ENCODE results near the gene CACNA1C. TPM values are rescaled to one million over a fixed set of nuclear protein-coding genes. Genes with fewer than 3 reads are reported as not detected.
"Not testable (repeated sequence)": the region's sequence is repeated elsewhere in the genome, so short reads cannot be mapped to it uniquely, and the experiment has no call there.

The CACNA1C gene
- polyA plus RNA-seq, 4 donors = 0.67 to 2.5 (median 2.0) TPM

GRCh38 chr12:2680676-2681039 lies 627.9 kb downstream of the CACNA1C start:
- 85 to 90% (median 86%) methylated on average over 3 of the region's 3 CpGs for WGBS, 3 donors
- H3K9me3 ChIP-seq (ENCODE audit: control insufficient read depth in 2 of 2, insufficient read depth in 1 of 2, low read depth in 1 of 2, low read length in 1 of 2) = no peaks in the 10 kb centered on the region
- no peaks in the 10 kb centered on the region for H3K27me3 ChIP-seq (ENCODE audit: control insufficient read depth in 3 of 3, insufficient read depth in 3 of 3, low read length in 3 of 3)
- H3K4me1 ChIP-seq (ENCODE audit: control insufficient read depth in 3 of 3, insufficient read depth in 2 of 3, low read depth in 1 of 3, low read length in 2 of 3) = no peaks in the 10 kb centered on the region
- DNase-seq (no peak), FAIRE-seq (no peak)
- H3K36me3 ChIP-seq (ENCODE audit: control insufficient read depth in 3 of 3, insufficient read depth in 2 of 3, low read depth in 1 of 3, low read length in 3 of 3) = peaks cover 0 to 3% (median 0%) of the 10 kb centered on the region in 3 donors
- no peak overlapping the region for H3K4me3 ChIP-seq (ENCODE audit: low read depth in 1 of 3, low read length in 3 of 3)
- no peak overlapping the region for H3K27ac ChIP-seq (ENCODE audit: low read depth in 1 of 3, low read length in 2 of 3)

- WGBS, 3 donors = 67 to 72% (median 71%) methylated on average over 12 of the region's 12 CpGs
- Histone ChIP-seq H3K36me3 (ENCODE audit: control insufficient read depth in 3 of 3, insufficient read depth in 2 of 3, low read depth in 1 of 3, low read length in 3 of 3) (peaks cover 0 to 3% (median 0%) of the 10 kb centered on the region in 3 donors), H3K4me3 (ENCODE audit: low read depth in 1 of 3, low read length in 3 of 3) (no peak overlapping the region), H3K27me3 (ENCODE audit: control insufficient read depth in 3 of 3, insufficient read depth in 3 of 3, low read length in 3 of 3) (no peaks in the 10 kb centered on the region), H3K27ac (ENCODE audit: low read depth in 1 of 3, low read length in 2 of 3) (no peak overlapping the region), H3K9me3 (ENCODE audit: control insufficient read depth in 2 of 2, insufficient read depth in 1 of 2, low read depth in 1 of 2, low read length in 1 of 2) (no peaks in the 10 kb centered on the region), H3K4me1 (ENCODE audit: control insufficient read depth in 3 of 3, insufficient read depth in 2 of 3, low read depth in 1 of 3, low read length in 2 of 3) (no peaks in the 10 kb centered on the region)
- FAIRE-seq = no peak
- DNase-seq = no peak
Observed at GRCh38 chr12:2681450-2682205, 628.8 kb downstream of the CACNA1C start.

GRCh38 chr12:2682296-2683251 lies 629.8 kb downstream of the CACNA1C start:
- 29 to 54% (median 53%) methylated on average over 10 of the region's 10 CpGs for WGBS, 3 donors
- FAIRE-seq = no peak
- no peaks in the 10 kb centered on the region for H3K4me1 ChIP-seq (ENCODE audit: control insufficient read depth in 3 of 3, insufficient read depth in 2 of 3, low read depth in 1 of 3, low read length in 2 of 3)
- peak; percentile 30 to 33 for DNase-seq
- no peaks in the 10 kb centered on the region for H3K9me3 ChIP-seq (ENCODE audit: control insufficient read depth in 2 of 2, insufficient read depth in 1 of 2, low read depth in 1 of 2, low read length in 1 of 2)
- H3K36me3 ChIP-seq (ENCODE audit: control insufficient read depth in 3 of 3, insufficient read depth in 2 of 3, low read depth in 1 of 3, low read length in 3 of 3) = peaks cover 0 to 3% (median 0%) of the 10 kb centered on the region in 3 donors
- no peaks in the 10 kb centered on the region for H3K27me3 ChIP-seq (ENCODE audit: control insufficient read depth in 3 of 3, insufficient read depth in 3 of 3, low read length in 3 of 3)
- H3K4me3 ChIP-seq (ENCODE audit: low read depth in 1 of 3, low read length in 3 of 3) = no peak overlapping the region
- H3K27ac ChIP-seq (ENCODE audit: low read depth in 1 of 3, low read length in 2 of 3) = no peak overlapping the region

DNA sequence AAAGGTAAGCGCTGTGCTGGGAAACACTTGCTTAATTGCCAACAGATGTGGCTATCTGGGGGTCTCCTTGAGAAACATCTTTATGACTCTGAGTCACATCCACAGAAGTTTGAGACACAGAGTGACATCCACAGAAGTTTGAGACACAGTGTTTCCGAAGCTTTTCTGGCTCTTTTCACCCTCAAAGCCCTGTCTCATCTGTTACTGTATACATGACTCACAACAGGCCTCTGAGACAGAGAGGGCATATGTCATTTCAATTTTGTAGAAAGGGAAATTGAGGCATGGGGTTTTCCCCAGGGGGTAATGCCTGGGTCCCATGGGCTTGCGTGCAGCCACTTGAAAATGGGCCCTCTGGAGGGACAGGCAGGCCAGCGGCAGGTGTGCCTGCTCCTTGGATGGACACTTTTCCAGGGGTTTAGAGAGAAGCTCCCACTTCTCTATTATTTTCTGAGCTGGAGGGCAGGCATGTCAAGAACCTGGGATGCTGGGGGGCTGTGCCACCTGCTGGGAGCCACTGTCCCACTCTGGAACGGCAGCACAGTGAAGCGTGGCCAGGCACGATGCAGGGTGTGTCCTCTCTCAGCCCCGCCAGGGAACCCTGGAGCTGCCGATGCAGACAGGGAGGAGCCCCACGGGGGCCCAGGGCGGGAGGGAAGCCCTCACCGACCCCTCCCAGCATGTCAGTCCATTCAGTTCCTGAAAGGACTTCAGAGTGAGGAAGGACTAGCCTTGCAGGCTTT lies 630.7 kb downstream of the CACNA1C start:
- Histone ChIP-seq H3K4me1 (ENCODE audit: control insufficient read depth in 3 of 3, insufficient read depth in 2 of 3, low read depth in 1 of 3, low read length in 2 of 3) (no peaks in the 10 kb centered on the region), H3K9me3 (ENCODE audit: control insufficient read depth in 2 of 2, insufficient read depth in 1 of 2, low read depth in 1 of 2, low read length in 1 of 2) (no peaks in the 10 kb centered on the region), H3K27ac (ENCODE audit: low read depth in 1 of 3, low read length in 2 of 3) (no peak overlapping the region), H3K36me3 (ENCODE audit: control insufficient read depth in 3 of 3, insufficient read depth in 2 of 3, low read depth in 1 of 3, low read length in 3 of 3) (peaks cover 0 to 3% (median 0%) of the 10 kb centered on the region in 3 donors), H3K4me3 (ENCODE audit: low read depth in 1 of 3, low read length in 3 of 3) (no peak overlapping the region), H3K27me3 (ENCODE audit: control insufficient read depth in 3 of 3, insufficient read depth in 3 of 3, low read length in 3 of 3) (no peaks in the 10 kb centered on the region)
- 37 to 47% (median 44%) methylated on average over 12 of the region's 12 CpGs for WGBS, 3 donors
- FAIRE-seq = no peak
- peak in 1 of 2 donors; percentile 19 for DNase-seq

GRCh38 chr12:2684026-2684325 lies 631.2 kb downstream of the CACNA1C start:
- not testable (repeated sequence) for FAIRE-seq; DNase-seq; H3K36me3 ChIP-seq (ENCODE audit: control insufficient read depth in 3 of 3, insufficient read depth in 2 of 3, low read depth in 1 of 3, low read length in 3 of 3); H3K9me3 ChIP-seq (ENCODE audit: control insufficient read depth in 2 of 2, insufficient read depth in 1 of 2, low read depth in 1 of 2, low read length in 1 of 2); H3K4me3 ChIP-seq (ENCODE audit: low read depth in 1 of 3, low read length in 3 of 3); H3K27me3 ChIP-seq (ENCODE audit: control insufficient read depth in 3 of 3, insufficient read depth in 3 of 3, low read length in 3 of 3); H3K4me1 ChIP-seq (ENCODE audit: control insufficient read depth in 3 of 3, insufficient read depth in 2 of 3, low read depth in 1 of 3, low read length in 2 of 3); H3K27ac ChIP-seq (ENCODE audit: low read depth in 1 of 3, low read length in 2 of 3)
- 43 to 78% (median 55%) methylated on average over 6 of the region's 6 CpGs for WGBS, 3 donors

DNA sequence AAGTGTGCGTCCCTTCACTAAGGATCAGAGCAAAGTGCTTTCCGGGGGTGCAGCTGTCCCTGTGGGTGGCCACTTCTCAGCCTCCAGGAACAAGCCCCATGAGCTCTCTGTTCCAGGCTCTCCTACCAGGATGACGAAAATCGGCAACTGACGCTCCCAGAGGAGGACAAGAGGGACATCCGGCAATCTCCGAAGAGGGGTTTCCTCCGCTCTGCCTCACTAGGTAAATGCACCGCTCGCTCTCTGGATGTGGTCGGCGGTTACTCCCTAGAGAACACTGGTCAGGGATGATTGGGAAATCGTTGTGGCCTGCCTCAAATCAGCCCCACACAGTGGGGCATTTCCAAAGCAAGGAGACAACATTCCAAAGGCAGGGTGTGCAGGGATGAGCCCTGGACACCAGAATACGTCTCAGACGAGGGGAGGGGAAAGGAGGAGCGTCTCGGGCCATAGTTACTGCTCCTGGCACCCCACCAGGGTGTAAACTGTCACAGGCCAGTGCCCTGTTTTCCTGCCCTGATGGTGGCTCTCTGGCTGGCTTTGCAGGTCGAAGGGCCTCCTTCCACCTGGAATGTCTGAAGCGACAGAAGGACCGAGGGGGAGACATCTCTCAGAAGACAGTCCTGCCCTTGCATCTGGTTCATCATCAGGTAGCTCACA lies 633.0 kb downstream of the CACNA1C start:
- 84 to 87% (median 86%) methylated on average over 18 to 20 of the region's 20 CpGs for WGBS, 3 donors
- H3K9me3 ChIP-seq (ENCODE audit: control insufficient read depth in 2 of 2, insufficient read depth in 1 of 2, low read depth in 1 of 2, low read length in 1 of 2); H3K4me1 ChIP-seq (ENCODE audit: control insufficient read depth in 3 of 3, insufficient read depth in 2 of 3, low read depth in 1 of 3, low read length in 2 of 3); H3K4me3 ChIP-seq (ENCODE audit: low read depth in 1 of 3, low read length in 3 of 3); H3K36me3 ChIP-seq (ENCODE audit: control insufficient read depth in 3 of 3, insufficient read depth in 2 of 3, low read depth in 1 of 3, low read length in 3 of 3); H3K27ac ChIP-seq (ENCODE audit: low read depth in 1 of 3, low read length in 2 of 3); FAIRE-seq; H3K27me3 ChIP-seq (ENCODE audit: control insufficient read depth in 3 of 3, insufficient read depth in 3 of 3, low read length in 3 of 3); DNase-seq: not testable (repeated sequence)

GRCh38 chr12:2686280-2686646 lies 633.5 kb downstream of the CACNA1C start:
- H3K27ac ChIP-seq (ENCODE audit: low read depth in 1 of 3, low read length in 2 of 3) = no peak overlapping the region
- WGBS, 3 donors = 80 to 89% (median 86%) methylated on average over 5 of the region's 5 CpGs
- H3K36me3 ChIP-seq (ENCODE audit: control insufficient read depth in 3 of 3, insufficient read depth in 2 of 3, low read depth in 1 of 3, low read length in 3 of 3) = peaks cover 0 to 3% (median 0%) of the 10 kb centered on the region in 3 donors
- no peaks in the 10 kb centered on the region for H3K4me1 ChIP-seq (ENCODE audit: control insufficient read depth in 3 of 3, insufficient read depth in 2 of 3, low read depth in 1 of 3, low read length in 2 of 3)
- no peaks in the 10 kb centered on the region for H3K9me3 ChIP-seq (ENCODE audit: control insufficient read depth in 2 of 2, insufficient read depth in 1 of 2, low read depth in 1 of 2, low read length in 1 of 2)
- no peak overlapping the region for H3K4me3 ChIP-seq (ENCODE audit: low read depth in 1 of 3, low read length in 3 of 3)
- no peak for DNase-seq
- peaks cover 0 to 9% (median 0%) of the 10 kb centered on the region in 3 donors for H3K27me3 ChIP-seq (ENCODE audit: control insufficient read depth in 3 of 3, insufficient read depth in 3 of 3, low read length in 3 of 3)
- FAIRE-seq = no peak

- 83 to 94% (median 92%) methylated on average over 5 of the region's 5 CpGs for WGBS, 3 donors
- DNase-seq = no peak
- no peak overlapping the region for H3K27ac ChIP-seq (ENCODE audit: low read depth in 1 of 3, low read length in 2 of 3)
- H3K9me3 ChIP-seq (ENCODE audit: control insufficient read depth in 2 of 2, insufficient read depth in 1 of 2, low read depth in 1 of 2, low read length in 1 of 2) = no peaks in the 10 kb centered on the region
- no peak overlapping the region for H3K4me3 ChIP-seq (ENCODE audit: low read depth in 1 of 3, low read length in 3 of 3)
- peaks cover 0 to 3% (median 0%) of the 10 kb centered on the region in 3 donors for H3K36me3 ChIP-seq (ENCODE audit: control insufficient read depth in 3 of 3, insufficient read depth in 2 of 3, low read depth in 1 of 3, low read length in 3 of 3)
- peaks cover 0 to 11% (median 0%) of the 10 kb centered on the region in 3 donors for H3K27me3 ChIP-seq (ENCODE audit: control insufficient read depth in 3 of 3, insufficient read depth in 3 of 3, low read length in 3 of 3)
- H3K4me1 ChIP-seq (ENCODE audit: control insufficient read depth in 3 of 3, insufficient read depth in 2 of 3, low read depth in 1 of 3, low read length in 2 of 3) = no peaks in the 10 kb centered on the region
- no peak for FAIRE-seq
Observed at GRCh38 chr12:2687058-2687457, 634.3 kb downstream of the CACNA1C start.
